Measurements from ENCODE around the gene CC2D2A.

GRCh38 chr4:15592799-15593198, 123.1 kb downstream of the CC2D2A start:
- TF ChIP-seq POLR2AphosphoS5 (IDR thresholded peaks at IDR 0.05; ENCODE audit: low read depth, low read length) (no peak), POLR2A (IDR thresholded peaks at IDR 0.05; ENCODE audit: low read depth, low read length) (no peak), TAF1 (IDR thresholded peaks at IDR 0.05; ENCODE audit: borderline replicate concordance, low read depth, low read length) (no peak)
